Measurements from ENCODE around the gene NEB.
A peak's percentile ranks its signal among the peaks of the same experiment; 100 is the strongest.
"Not testable (repeated sequence)": the region's sequence is repeated elsewhere in the genome, so short reads cannot be mapped to it uniquely, and the experiment has no call there.

NEB gene

GRCh38 chr2:151654891-151655290, 79.4 kb downstream of the NEB start:
- TF ChIP-seq, protein P1, sequence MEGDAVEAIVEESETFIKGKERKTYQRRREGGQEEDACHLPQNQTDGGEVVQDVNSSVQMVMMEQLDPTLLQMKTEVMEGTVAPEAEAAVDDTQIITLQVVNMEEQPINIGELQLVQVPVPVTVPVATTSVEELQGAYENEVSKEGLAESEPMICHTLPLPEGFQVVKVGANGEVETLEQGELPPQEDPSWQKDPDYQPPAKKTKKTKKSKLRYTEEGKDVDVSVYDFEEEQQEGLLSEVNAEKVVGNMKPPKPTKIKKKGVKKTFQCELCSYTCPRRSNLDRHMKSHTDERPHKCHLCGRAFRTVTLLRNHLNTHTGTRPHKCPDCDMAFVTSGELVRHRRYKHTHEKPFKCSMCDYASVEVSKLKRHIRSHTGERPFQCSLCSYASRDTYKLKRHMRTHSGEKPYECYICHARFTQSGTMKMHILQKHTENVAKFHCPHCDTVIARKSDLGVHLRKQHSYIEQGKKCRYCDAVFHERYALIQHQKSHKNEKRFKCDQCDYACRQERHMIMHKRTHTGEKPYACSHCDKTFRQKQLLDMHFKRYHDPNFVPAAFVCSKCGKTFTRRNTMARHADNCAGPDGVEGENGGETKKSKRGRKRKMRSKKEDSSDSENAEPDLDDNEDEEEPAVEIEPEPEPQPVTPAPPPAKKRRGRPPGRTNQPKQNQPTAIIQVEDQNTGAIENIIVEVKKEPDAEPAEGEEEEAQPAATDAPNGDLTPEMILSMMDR (conservative IDR thresholded peaks at IDR 0.05; ENCODE audit: low read depth, low read length), result no peak
- DNase-seq (ENCODE audit: low read depth), result no peak
- no peak overlapping the region for H3K4me3 ChIP-seq (ENCODE audit: low read length)

DNA sequence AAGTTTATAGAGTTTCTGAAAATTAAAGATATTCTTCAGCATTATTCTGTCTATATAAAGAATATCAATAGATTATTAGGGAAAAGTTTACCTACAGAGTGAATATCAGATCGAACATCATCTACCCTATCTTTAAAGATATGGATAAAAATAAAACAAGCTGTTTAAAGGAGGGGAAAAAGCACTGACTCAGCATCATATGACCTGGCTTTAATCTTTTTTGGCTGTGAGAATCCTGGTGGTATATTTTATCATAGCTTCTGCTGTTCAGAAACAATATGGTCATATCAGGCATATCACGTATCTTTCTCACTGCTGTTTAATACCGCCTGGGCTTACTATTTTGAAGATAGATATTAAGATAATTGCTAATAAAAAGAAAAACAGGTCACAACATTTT, 80.2 kb downstream of the NEB start:
- TF ChIP-seq, protein P1 (conservative IDR thresholded peaks at IDR 0.05; ENCODE audit: low read depth, low read length), result no peak
- DNase-seq (ENCODE audit: low read depth), result no peak

GRCh38 chr2:151651274-151651673, 83.0 kb downstream of the NEB start:
- DNase-seq (ENCODE audit: low read depth), result peak; percentile 80
- TF ChIP-seq, protein P1 (conservative IDR thresholded peaks at IDR 0.05; ENCODE audit: low read depth, low read length), result no peak
- H3K4me3 ChIP-seq (ENCODE audit: low read length), result no peak overlapping the region

More for the DNA sequence above, 80.2 kb downstream of the NEB start:
- H3K4me3 ChIP-seq (ENCODE audit: low read length), result no peak overlapping the region

- no peak for DNase-seq (ENCODE audit: low read depth)
- TF ChIP-seq, protein P1 (conservative IDR thresholded peaks at IDR 0.05; ENCODE audit: low read depth, low read length), result no peak
- H3K4me3 ChIP-seq (ENCODE audit: low read length), result no peak overlapping the region
Measured at GRCh38 chr2:151650456-151650855, 83.8 kb downstream of the NEB start.

DNA sequence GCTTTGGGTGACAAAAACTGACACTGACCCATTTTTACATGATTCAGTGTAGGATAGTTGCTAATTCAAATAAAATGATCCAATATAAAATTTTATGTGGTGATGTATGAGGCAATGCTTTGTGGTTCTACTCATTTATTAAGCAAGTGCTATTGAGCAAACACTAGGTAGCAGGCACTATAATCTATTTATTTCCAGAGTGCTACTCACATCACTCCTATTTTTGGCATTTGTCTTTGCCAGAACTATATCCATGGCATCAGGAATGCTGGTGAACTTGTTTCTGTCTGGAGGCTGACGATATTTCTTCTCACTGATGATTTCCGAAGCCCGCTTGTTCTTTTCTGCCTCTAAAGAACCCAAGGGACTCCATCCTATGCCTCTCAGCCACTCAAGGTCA, 84.3 kb downstream of the NEB start:
- no peak overlapping the region for H3K4me3 ChIP-seq (ENCODE audit: low read length)
- TF ChIP-seq, protein P1 (conservative IDR thresholded peaks at IDR 0.05; ENCODE audit: low read depth, low read length), result no peak
- DNase-seq (ENCODE audit: low read depth), result no peak

DNA sequence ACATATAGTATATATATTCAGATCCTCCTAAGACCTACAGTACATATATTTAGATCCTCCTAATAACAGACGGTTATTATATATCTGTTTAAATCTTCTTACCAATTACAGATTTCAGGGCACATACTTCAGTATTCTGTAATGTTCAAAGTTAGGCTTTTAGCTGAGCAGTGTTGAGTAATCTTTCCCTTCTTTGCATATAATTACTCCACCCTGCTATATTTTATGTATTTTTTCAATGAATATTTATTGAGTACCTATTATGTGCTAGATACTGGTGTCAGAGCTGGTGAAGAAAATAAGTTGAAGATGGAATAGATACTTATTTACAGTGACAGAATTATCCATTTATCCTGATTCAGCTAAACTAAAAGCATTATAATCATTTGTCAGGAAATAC, 84.9 kb downstream of the NEB start:
- TF ChIP-seq, protein P1 (conservative IDR thresholded peaks at IDR 0.05; ENCODE audit: low read depth, low read length), result no peak
- DNase-seq (ENCODE audit: low read depth), result no peak
- no peak overlapping the region for H3K4me3 ChIP-seq (ENCODE audit: low read length)

GRCh38 chr2:151646512-151646911, 87.8 kb downstream of the NEB start:
- H3K4me3 ChIP-seq (ENCODE audit: low read length); DNase-seq (ENCODE audit: low read depth): not testable (repeated sequence)

GRCh38 chr2:151644580-151644979, 89.7 kb downstream of the NEB start:
- DNase-seq (ENCODE audit: low read depth), result no peak
- H3K4me3 ChIP-seq (ENCODE audit: low read length), result no peak overlapping the region
- TF ChIP-seq, protein P1 (conservative IDR thresholded peaks at IDR 0.05; ENCODE audit: low read depth, low read length), result no peak

GRCh38 chr2:151641895-151642294, 92.4 kb downstream of the NEB start:
- DNase-seq (ENCODE audit: low read depth); H3K4me3 ChIP-seq (ENCODE audit: low read length): not testable (repeated sequence)
